Fibroblast of lung (primary cell): Measurements from ENCODE around the gene EFHC1.

Source experiments
- CTCF ChIP-seq, 2 donors: IDR thresholded peaks in 1 of 2; conservative IDR thresholded peaks in 1 of 2; 1 replicate in 1 of 2; 2 replicates in 1 of 2; pipeline ENCODE4 v1.5.1; 2011 to 2012; ENCODE audit warnings: low read length in 2 of 2, control low read depth in 1 of 2, inconsistent platforms in 1 of 2, low read depth in 1 of 2, mild to moderate bottlenecking in 1 of 2
- EZH2 ChIP-seq: IDR thresholded peaks from 2 replicates; pipeline ENCODE4 v1.5.1; 2012; ENCODE audit warnings: low read length, control low read depth, mild to moderate bottlenecking; ENCODE audit errors: missing control alignments

GRCh38 chr6:52415333-52415732 is 4.8 kb upstream of the EFHC1 start:
- TF ChIP-seq EZH2 (no peak), CTCF (conservative IDR thresholded peaks at IDR 0.05 in 1 of 2, IDR thresholded peaks at IDR 0.05 in 1 of 2; ENCODE audit: low read depth in 1 of 2, low read length in 2 of 2) (no peak)
